Measurements from ENCODE around the gene ARID1B.

GRCh38 chr6:157194643-157195042, 417.5 kb downstream of the ARID1B start:
- TF ChIP-seq CTCF (IDR thresholded peaks at IDR 0.05) (no peak), MAX (CRISPR knock-in tag; IDR thresholded peaks at IDR 0.05) (no peak), ZNF232 (CRISPR knock-in tag; IDR thresholded peaks at IDR 0.05) (no peak), SMAD3 (CRISPR knock-in tag; IDR thresholded peaks at IDR 0.05; ENCODE audit: borderline replicate concordance) (no peak), ZSCAN18 (CRISPR knock-in tag; IDR thresholded peaks at IDR 0.05) (no peak), ZNF138 (CRISPR knock-in tag; conservative IDR thresholded peaks at IDR 0.05) (no peak), ARID4B (CRISPR knock-in tag; IDR thresholded peaks at IDR 0.05; ENCODE audit: borderline replicate concordance) (no peak)
